ENCODE results near the gene CD247.

Gene CD247

GRCh38 chr1:167511374-167511986, 6.8 kb downstream of the CD247 start:
- FAIRE-seq = no peak

- no peak for FAIRE-seq
Measured at GRCh38 chr1:167510881-167511280, 7.4 kb downstream of the CD247 start.

- FAIRE-seq = no peak
Measured at GRCh38 chr1:167510244-167510643, 8.1 kb downstream of the CD247 start.

GRCh38 chr1:167509587-167509986, 8.7 kb downstream of the CD247 start:
- FAIRE-seq = no peak

GRCh38 chr1:167507719-167508118, 10.6 kb downstream of the CD247 start:
- no peak for FAIRE-seq

GRCh38 chr1:167504467-167504827, 13.9 kb downstream of the CD247 start:
- FAIRE-seq = no peak

- FAIRE-seq = no peak
Measured at GRCh38 chr1:167503626-167504466, 14.5 kb downstream of the CD247 start.

GRCh38 chr1:167502719-167503462, 15.4 kb downstream of the CD247 start:
- FAIRE-seq = no peak

- FAIRE-seq = no peak
Measured at GRCh38 chr1:167502192-167502551, 16.2 kb downstream of the CD247 start.

GRCh38 chr1:167501515-167502191, 16.7 kb downstream of the CD247 start:
- no peak for FAIRE-seq

GRCh38 chr1:167500283-167500860, 18.0 kb downstream of the CD247 start:
- FAIRE-seq = no peak

GRCh38 chr1:167499664-167500101, 18.6 kb downstream of the CD247 start:
- no peak for FAIRE-seq

- no peak for FAIRE-seq
Measured at GRCh38 chr1:167499106-167499505, 19.2 kb downstream of the CD247 start.

- FAIRE-seq = no peak
Measured at GRCh38 chr1:167496797-167497619, 21.3 kb downstream of the CD247 start.

- FAIRE-seq = no peak
Measured at GRCh38 chr1:167493372-167493771, 25.0 kb downstream of the CD247 start.

- FAIRE-seq = no peak
Measured at GRCh38 chr1:167492481-167492910, 25.8 kb downstream of the CD247 start.

- no peak for FAIRE-seq
Measured at GRCh38 chr1:167491586-167492461, 26.5 kb downstream of the CD247 start.

GRCh38 chr1:167490765-167491164, 27.6 kb downstream of the CD247 start:
- no peak for FAIRE-seq

- no peak for FAIRE-seq
Measured at GRCh38 chr1:167489571-167490340, 28.6 kb downstream of the CD247 start.

- FAIRE-seq = no peak
Measured at GRCh38 chr1:167488786-167489185, 29.5 kb downstream of the CD247 start.

All from colon (tissue), 2 donors.